Effector CD8-positive, alpha-beta T cell (primary cell): ENCODE results near the gene BANP.

Experiments used
- DNase-seq: peaks from one replicate; lab custom pipeline; 2025; lab: John Stamatoyannopoulos, UW

The BANP gene

DNA sequence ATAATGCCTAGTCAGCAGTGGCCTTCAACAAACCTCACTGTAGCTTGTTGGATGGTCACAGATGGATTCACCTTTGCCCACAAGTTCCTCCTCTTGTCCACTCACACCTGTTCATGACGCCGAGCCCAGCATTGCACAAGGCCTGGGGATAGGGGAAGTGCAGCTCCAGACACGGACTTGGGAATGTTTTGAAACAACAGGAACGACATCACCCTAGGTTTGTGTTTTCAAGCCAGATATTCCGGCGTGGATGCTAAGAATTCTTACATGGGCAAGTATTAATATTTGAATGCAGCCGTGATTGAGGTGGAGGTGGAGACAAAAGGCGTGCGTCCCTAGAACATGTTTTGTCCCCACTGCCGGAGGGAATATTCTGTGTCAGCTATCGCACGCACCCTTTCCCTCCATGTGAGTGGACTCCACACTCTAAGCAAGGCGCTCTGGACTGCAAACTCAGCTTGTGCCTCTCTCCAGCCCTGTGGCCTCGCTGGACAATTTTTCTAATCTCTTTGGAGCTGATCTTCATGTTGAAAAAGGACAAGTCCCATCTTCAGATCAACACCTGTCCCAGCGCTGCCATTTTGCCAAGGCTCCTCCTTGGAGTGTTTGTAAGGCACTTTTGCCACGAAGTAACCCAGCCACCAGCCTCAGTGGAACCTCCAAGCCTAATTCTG is 2.0 kb upstream of the BANP start:
- no peak for DNase-seq

DNA sequence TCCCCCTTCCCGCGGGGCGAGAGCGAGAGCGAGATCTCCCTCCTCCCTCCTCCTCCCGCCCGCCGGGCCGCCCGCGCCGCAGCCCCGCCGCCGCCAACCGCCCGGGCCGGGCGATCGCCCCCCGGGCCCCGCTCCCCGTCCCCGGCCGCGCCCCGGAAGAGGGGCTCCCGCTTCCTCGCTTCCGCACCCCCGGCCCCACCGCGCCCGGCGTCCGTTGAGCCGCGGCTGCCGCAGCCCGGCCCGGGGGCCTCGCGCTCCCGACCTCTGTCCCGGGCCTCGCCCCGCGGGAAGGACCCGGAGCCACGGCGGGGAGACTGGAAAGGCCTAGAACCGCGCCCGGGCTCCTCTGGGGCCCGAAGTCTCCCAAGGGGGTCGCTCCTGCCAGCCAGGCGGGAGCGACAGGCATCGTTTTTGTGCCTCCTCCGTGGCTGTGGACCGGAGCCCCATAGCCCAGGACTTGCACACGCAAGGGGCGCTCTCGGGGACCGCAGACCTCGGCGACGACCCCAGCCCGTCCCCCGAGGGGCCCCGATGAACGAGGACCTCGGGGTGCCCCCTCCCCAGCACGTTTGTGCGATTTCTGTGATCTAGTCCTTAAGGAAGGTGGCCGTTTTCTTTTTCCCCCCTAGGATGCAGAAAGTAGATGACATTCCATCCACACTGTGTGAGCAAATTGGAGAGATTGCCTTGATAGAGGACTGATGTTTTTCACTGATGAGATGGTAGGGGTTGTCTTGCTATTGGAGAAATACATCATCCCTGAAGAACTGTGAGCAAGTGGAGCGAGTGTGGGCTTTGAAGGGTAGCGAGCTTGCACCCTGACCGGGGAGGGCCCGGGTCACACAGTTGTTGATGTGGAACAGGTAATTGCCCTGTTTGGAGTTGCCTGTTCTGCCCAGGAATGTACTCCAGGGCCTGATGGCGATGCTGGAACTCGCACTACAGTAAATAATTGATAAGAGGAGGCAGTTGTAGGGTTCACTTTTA is 611 bp downstream of the BANP start:
- DNase-seq: peak; percentile 46

GRCh38 chr16:87952751-87953150 is 1.5 kb downstream of the BANP start:
- DNase-seq: no peak

- DNase-seq: no peak
Observed at GRCh38 chr16:87953308-87954215, 2.3 kb downstream of the BANP start.

DNA sequence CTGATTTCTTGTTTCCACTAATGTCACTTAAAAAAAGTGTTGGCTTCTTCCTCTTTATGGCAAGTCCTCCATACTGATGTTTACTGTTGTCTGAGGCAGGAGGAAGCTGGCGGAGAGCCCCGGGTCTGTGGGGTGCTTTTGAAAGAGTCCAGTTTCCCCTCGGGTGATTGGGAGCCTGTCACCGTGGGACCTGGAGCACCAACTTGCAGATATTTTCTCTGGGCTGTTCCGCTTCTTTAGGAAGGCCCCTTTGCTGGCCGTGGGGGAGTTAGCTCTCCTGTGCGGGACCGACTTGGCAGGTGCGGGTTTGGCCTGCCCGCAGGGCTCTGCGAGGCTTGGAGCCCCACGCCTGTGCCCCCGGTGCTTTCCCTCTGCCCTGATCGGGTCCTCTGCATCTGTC is 3.1 kb downstream of the BANP start:
- no peak for DNase-seq

- DNase-seq: no peak
Observed at GRCh38 chr16:87954826-87955225, 3.6 kb downstream of the BANP start.

DNA sequence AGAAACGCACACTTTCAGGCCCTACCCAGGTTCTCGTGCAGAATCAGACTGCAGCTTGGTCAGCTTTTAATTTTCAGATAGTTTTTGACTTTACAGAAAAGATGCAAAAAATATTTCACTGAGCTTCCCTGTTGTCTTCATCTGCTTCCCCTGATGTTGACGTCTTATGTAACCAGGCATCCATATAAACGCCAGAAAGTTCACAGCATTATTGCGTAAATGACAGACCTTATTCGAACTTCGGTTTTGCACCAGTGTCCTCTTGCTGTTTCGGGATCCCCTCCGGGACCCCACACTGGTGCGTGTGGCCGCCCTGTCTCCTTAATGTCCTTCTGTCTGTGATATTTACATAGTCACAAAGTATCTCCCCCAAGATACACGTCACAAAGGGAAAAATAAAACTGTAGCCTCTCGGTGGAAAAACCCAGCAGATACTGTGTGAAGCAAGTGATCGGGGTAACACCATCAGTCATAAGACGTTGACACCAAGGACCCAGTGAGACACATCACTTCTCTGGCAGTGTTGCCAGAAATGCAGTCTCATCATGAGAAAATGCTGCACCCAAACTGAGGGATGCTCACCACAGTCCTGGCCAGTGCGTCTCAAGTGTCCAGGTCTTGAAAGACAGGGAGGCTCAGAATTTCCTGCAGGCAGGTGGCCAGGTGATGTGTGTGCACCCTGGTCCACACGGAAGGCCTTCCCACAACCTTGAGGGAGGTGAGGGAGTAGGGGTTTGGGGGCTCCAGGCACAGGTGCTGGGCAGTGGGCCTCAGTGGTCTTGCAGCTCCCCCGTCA is 4.3 kb downstream of the BANP start:
- no peak for DNase-seq

DNA sequence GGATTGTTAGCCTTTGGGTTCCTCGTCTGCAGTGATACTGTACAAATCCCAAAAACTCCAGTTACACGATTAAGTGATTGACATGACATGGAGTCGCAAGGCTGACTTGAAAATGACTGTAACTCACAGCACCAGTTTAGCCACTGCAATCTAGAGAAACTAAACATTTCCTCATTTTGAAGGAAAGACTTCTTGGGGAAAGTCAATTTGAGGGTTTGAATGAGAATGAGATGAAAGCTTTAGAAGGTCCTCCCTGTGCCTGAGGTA is 4.8 kb downstream of the BANP start:
- DNase-seq: no peak

DNA sequence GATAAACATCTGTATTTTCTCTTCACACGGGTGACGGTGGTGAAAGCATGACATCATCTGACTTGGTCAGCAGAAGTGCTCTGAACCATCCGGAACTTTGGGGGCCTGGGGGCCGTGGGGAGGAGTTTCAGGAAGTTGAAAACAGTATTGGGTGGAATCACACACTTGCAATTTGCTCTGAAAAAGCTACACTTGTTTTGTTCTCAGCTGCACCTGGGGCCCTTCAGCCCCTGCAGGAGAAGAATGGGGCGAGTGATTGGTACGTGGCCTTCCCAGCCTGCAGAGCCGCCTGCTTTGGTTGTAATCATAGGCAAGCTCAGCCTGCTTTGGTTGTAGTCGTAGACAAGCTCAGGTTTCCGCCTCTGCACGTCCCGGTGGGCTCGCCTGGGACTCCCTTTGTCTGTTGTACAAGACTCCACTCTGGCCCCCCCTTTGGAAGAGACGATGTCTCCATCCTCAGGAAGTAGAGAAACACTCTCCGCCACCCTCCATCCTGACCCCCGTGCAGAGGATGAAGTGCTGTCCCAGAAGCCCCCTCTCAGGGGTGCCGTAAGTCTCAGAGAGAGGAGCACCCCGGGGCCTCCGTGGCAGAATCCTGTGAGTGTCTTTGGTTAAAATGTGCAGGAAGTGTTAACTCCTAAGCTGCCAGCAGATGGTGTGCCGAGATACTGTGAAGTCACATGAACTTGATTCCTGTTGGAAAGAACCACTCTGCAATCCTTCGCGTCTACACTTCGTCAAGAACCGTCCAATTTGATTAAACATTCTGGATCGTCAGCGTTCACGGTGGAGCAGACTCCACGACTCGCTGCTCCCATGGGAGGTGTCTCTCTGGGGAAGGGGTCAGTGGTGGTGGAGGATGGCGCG is 5.4 kb downstream of the BANP start:
- peak; percentile 55 for DNase-seq

DNA sequence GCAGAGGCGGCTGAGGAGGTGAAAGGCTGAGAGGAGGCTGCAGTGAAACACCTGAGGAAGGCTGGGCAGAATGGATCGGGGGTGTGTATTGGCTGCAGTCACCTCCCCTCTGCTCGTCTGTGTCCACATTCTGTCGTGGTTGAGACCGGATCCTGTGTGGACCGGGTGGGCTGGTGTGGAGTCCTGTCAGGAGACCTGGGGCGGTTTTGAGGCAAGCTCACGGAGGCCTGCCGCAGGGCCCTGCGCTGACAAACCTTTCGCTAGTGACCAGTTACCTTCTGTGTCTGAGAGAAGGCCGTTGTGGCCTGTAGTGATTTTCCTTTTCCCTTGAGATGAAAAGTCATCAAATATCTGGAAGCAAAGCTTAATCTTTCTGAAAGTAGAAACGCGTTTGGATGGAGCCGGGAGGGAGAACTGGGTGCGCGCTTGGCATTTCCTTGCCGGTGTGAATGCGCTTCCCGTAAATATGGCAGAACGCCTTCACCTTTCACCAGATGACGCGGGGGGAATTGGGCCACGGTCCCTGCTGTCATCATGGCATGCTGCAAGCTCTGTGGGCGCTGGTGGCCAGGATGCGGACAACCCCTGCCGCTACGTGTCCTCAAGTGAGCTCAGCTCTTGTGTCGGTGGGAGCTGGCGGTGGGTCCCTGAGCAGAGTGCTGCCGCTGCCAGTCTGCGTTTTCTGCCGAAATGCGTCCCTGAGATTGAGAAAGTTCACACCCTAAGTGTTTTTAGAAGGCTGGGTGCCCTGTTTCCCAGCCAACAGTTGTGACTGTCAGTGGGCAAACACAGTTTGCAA is 6.3 kb downstream of the BANP start:
- DNase-seq: no peak

DNA sequence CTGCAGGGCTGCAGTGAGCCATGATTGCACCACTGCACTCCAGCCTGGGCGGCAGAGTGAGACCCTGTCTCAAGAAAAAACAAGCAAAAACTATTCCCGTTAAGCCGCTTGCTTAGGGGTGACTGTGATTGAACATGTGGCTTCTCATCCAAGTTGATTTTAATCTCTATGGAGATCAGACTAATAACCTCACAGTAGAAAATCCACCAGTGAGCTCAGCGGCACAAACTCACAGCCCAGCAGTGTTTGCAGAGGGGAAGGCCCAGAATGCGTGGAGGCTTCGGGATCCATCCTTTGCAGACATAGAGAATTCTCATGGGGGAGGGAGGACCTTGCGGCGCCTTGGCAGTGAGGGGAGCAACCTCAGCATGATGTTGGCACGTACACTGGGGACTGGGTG is 7.4 kb downstream of the BANP start:
- no peak for DNase-seq

GRCh38 chr16:87959391-87959990 is 8.3 kb downstream of the BANP start:
- DNase-seq: no peak

GRCh38 chr16:87960296-87960695 is 9.1 kb downstream of the BANP start:
- DNase-seq: no peak

DNA sequence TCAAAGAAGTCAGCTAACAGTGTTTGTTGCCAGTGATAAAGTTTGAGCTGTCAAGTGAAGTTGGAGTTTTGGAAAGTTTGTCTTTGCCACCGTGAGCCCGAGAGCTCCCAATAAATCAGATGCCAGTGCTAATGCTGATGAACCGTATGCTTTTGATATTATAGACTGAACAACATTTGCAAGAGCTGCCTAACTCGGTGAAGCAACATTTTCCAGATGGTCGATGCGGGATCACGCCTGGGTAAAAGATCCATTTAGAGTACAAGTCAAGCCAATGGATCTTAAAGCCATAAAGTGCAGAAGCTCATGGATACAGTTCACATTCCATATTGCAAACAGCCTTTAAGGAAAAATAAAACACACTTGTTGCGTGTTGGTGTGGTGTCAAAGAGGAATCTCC is 9.6 kb downstream of the BANP start:
- DNase-seq: no peak

- no peak for DNase-seq
Observed at GRCh38 chr16:87961623-87962022, 10.4 kb downstream of the BANP start.

GRCh38 chr16:87963400-87963799 is 12.2 kb downstream of the BANP start:
- DNase-seq: peak; percentile 6

DNA sequence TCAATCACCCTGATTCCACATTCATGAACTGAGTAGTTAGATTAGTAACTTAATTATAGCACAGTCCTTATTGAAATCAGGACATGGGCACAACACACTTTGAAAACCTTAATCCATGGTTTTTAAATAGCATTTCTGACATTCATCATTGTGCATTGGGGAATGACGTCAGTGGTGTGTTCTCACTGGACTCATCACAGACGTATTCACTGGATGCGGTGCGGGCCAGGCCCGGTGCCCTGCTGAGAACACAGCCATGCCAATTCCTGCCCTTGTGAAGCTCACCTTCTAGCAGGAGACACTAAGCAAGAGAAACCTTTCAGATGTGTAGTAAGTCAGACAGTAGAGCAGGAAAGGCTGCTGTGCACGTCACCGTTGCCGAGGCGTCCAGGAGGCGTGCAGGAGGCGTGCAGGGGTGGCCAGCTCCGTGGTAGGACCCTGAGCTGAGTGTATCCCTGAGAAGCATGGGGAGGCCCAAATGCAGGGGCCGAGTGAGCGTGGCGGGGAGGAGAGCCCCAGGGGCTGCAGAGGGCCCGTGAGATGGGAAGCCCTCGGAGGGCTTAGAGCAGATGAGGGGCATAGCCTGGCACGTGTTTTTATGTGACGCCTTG is 12.9 kb downstream of the BANP start:
- DNase-seq: no peak

- DNase-seq: no peak
Observed at GRCh38 chr16:87965417-87965816, 14.2 kb downstream of the BANP start.

GRCh38 chr16:87966064-87966645 is 14.9 kb downstream of the BANP start:
- no peak for DNase-seq
